GM18870 (cell line): ENCODE results near the gene NT5C3A.

Source experiments
- ATAC-seq: cut with Tn5 transposase; IDR thresholded peaks from one replicate; pipeline ENCODE4 v1.9.1; 2021; ENCODE audit warnings: moderate library complexity; ENCODE audit not compliant: unreplicated experiment

The NT5C3A gene

GRCh38 chr7:33076737-33077136 is 14.2 kb upstream of the NT5C3A start:
- ATAC-seq = no peak

DNA sequence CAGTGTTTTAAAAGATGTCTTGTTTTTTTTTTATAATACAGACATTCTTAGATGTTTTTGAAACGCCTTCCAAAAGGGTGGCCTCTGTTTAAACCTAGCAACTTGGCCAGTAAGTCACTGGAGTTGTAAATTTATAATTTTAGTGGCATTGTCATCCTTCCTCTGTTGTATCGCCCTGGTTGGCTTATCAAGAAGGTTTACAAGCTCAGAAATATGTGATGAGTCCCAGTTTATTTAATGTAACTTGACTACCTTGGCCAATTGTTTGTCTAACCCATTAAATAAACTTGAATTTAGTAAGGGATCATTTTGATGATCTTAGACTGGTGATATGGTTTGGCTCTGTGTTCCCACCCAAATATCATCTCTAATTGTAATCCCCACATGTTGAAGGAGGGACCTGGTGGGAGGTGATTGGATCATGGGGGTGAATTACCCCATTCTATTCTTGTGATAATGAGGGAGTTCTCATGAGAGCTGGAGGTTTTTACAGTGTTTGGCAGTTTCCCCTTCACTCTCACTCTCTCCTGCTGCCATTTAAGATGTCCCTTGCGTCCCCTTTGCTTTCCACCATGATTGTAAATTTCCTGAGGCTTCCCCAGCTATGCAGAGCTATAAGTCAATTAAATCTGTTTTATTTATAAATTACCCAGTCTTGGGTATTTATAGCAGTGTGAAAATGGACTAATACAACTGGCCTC is 13.4 kb upstream of the NT5C3A start:
- no peak for ATAC-seq

GRCh38 chr7:33073243-33073642 is 10.7 kb upstream of the NT5C3A start:
- ATAC-seq = no peak

DNA sequence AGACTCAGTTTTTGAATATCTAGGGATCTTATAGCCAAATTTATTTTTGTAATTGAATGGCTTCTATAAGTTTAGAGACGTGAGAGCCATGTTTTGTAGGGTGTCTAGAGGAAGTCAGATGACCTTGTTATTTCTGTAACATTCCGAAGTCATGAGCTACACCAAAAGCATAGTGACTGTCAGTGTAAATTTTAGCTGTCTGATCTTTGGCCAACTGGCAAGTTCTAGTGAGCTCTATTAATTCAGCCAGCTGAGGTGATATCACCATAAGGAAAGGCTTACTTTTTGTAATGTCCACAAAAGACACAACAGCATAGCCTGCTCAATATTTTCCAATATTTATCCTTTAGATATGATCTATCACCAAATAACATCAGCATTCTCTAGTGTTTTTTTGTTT is 9.9 kb upstream of the NT5C3A start:
- ATAC-seq = no peak

DNA sequence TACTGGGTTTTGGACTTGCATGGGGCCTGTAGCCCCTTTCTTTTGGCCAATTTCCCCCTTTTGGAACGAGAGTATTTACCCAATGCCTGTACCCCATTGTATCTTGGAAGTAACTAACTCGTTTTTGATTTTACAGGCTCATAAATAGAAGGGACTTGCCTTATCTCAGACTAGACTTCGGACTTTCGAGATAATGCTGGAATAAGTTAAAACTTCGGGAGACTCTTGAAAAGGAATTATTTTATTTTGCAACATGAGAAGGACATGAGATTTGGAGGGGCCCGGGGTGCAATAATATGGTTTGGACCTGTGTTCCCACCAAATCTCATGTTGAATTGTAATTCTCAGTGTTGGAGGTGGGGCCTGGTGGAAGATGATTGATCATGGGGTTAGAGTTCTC is 8.3 kb upstream of the NT5C3A start:
- ATAC-seq = no peak

DNA sequence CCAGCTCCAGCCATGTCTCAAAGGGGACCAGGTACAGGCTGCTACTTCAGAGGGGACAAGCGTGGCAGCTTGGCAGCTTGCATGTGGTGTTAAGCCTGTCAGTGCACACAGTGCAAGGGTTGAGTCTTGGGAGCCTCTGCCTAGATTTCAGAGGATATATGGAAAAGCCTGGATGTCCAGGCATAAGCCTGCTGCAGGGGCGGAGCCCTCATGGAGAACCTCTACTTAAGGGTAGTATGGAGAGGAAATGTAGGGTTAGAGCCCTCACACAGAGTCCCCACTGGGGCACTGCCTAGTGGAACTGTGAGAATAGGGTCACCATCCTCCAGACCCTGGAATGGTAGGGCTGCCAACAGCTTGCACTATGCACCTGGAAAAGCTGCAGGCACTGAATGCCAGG is 7.7 kb upstream of the NT5C3A start:
- no peak for ATAC-seq

DNA sequence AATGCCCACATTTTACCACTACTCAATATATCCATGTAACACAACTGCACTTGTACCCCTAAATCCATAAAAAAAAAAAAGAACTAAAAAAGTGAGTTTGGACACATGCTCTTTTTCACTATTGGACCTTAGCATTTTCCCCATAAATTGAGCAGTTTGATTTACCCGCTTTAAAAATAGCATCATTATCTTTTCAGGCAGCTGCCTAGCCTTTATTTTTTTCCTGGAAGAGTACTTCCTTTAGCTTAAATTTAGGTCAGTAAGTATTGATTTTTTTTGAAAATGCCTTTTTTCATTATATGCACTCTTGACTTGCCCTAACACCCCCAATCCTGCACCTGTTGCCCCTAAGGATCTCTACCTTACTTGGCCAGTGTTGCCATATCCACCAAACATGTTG is 5.3 kb upstream of the NT5C3A start:
- ATAC-seq = no peak

DNA sequence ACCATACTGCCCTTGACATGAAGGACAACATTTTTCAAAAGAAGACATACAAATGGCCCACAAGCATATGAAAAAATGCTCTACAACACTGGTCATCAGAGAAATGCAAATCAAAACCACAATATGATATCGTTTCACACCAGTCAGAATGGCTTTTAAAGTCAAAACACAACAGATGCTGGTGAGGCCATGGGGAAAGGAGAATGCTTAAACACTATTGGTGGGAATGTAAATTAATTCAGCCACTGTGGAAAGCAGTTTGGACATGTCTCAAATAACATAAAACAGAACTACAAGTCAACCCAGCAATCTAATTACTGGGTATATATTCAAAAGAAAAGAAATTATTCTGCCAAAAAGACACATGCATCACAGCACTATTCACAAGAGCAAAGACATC is 4.2 kb upstream of the NT5C3A start:
- no peak for ATAC-seq

GRCh38 chr7:33065981-33066380 is 3.4 kb upstream of the NT5C3A start:
- no peak for ATAC-seq

- peak; percentile 92 for ATAC-seq
Observed at GRCh38 chr7:33062782-33063443, 337 bp upstream of the NT5C3A start.

- no peak for ATAC-seq
Observed at GRCh38 chr7:33061282-33061937, 1.2 kb downstream of the NT5C3A start.

GRCh38 chr7:33059635-33060034 is 2.9 kb downstream of the NT5C3A start:
- no peak for ATAC-seq

- ATAC-seq = no peak
Observed at GRCh38 chr7:33055158-33055557, 7.4 kb downstream of the NT5C3A start.

- no peak for ATAC-seq
Observed at GRCh38 chr7:33054261-33054964, 8.2 kb downstream of the NT5C3A start.

DNA sequence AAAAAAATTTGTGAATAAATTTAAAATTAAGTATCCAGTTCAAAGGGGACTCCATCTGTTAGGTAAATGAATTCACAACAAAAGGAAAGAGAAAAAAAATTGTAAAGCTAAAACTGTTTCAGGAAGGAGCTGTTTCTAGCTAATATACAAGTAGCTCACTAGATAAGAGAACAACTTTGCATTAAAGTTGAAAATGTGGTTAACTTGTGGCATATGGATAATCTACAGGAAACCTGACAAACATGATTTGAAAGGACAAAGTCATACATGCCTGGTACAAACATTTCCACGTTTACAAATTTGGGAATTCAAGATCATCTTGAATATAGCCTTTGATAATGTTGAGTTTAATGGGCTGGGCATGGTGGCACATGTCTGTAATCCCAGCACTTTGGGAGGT is 8.9 kb downstream of the NT5C3A start:
- ATAC-seq = no peak

- peak; percentile 60 for ATAC-seq
Observed at GRCh38 chr7:33050535-33051318, 11.8 kb downstream of the NT5C3A start.

DNA sequence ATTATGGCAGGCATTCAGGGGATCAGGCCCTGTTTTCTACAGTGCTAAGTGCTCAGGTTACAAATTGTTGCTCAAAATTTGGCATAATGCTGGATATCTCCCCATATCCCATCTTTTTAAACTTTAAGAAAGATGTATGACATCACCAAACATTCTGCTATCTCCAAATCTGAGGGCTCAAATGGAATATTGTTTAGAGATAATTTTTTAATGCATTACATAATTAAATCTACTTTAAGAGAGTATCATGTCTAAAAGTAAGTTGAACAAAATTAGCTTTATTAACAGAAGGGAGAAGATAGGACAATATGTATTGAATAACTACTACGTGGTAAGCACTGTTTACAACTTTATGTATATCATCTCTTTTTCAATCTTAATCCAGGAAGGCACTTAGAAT is 13.9 kb downstream of the NT5C3A start:
- ATAC-seq = no peak

DNA sequence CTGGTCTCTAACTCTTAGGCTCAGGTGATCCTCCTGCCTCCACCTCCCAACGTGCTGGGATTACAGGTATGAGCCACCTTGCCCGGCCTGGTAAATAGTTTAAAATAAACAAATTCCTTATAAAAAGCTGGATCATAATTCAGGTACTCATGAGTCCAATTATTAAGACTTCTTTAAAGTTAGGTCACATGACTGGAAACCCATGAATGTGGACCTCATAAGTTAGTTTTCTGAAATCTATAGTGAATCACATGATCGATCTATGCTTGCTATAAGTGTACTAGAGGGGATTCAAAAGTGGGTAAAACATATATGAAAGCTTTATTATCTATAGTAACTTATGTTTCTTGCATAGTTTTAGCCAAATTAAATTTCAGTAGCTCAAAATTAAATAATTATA is 14.3 kb downstream of the NT5C3A start:
- no peak for ATAC-seq

DNA sequence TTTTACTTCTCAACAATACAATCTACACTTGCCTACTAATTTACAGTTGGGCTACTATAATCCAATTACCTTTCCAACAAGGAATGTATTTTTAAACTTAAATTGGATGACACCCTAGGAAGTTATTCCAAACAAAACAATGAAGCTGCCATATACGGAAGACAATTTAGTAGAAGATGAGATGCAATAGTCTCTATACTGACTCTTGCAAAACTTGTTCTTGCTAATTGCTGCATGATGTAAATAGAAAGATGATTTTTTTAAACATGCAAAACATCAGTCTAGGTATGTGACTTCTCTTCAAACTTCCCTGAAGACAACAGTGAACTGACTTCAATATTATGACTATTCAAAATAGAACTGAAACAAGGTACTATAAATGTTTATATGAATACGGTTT is 17.6 kb downstream of the NT5C3A start:
- no peak for ATAC-seq

- no peak for ATAC-seq
Observed at GRCh38 chr7:33044401-33044718, 18.2 kb downstream of the NT5C3A start.
